Caki2 (cell line): ENCODE measurements around the gene GALNT9. TPM values are rescaled to one million over a fixed set of nuclear protein-coding genes. Genes with fewer than 3 reads are reported as not detected.
"Not testable (repeated sequence)": the region's sequence is repeated elsewhere in the genome, so short reads cannot be mapped to it uniquely, and the experiment has no call there.

Experiments
- DNase-seq: peaks from one replicate; pipeline ENCODE4 v3.0.0-alpha.2; 2015; ENCODE audit warnings: low read depth
- in situ Hi-C: cut with HindIII; loops from 2 replicates; pipeline ENCODE4 v1.10.0; 2016; ENCODE audit warnings: low sequenced_read_pairs, low pct_unique_long_range_greater_than_20kb, mixed read lengths
- total RNA-seq: library from RNA; depleted of rRNA; stranded (reverse); fragments of >200 nt; shearing (Covaris generic); gene quantifications from 2 replicates; pipeline ENCODE4 v1.2.3, GENCODE V29; 2014; ENCODE audit warnings: low replicate concordance; rRNA removed

Gene GALNT9
- 14.1 and 14.6 TPM in 2 replicates for total RNA-seq

GRCh38 chr12:132329036-132329719 is at the start of gene GALNT9:
TSS of gene GALNT9 (minus strand) at chr12:132329589. CDS start at chr12:132329203, 386 bp downstream.
- in situ Hi-C loops = no loop called here
- peak; percentile 19 for DNase-seq

GRCh38 chr12:132379057-132379456 is 49.7 kb upstream of the GALNT9 start:
- in situ Hi-C loops, DNase-seq: not testable (repeated sequence)

GRCh38 chr12:132377147-132377546 is 47.8 kb upstream of the GALNT9 start:
- DNase-seq = no peak
- in situ Hi-C loops = no loop called here

GRCh38 chr12:132376464-132376830 is 47.1 kb upstream of the GALNT9 start:
- no peak for DNase-seq
- in situ Hi-C loops = no loop called here

GRCh38 chr12:132375747-132376463 is 46.5 kb upstream of the GALNT9 start:
- in situ Hi-C loops = no loop called here

GRCh38 chr12:132374612-132375445 is 45.4 kb upstream of the GALNT9 start:
- DNase-seq = no peak

More at GRCh38 chr12:132375747-132376463, 46.5 kb upstream of the GALNT9 start:
- DNase-seq = no peak

GRCh38 chr12:132373901-132374611 is 44.7 kb upstream of the GALNT9 start:
- no peak for DNase-seq
- in situ Hi-C loops = no loop called here

More at GRCh38 chr12:132374612-132375445, 45.4 kb upstream of the GALNT9 start:
- in situ Hi-C loops = no loop called here

GRCh38 chr12:132367852-132368251 is 38.5 kb upstream of the GALNT9 start:
- no peak for DNase-seq
- in situ Hi-C loops = no loop called here

GRCh38 chr12:132367071-132367851 is 37.9 kb upstream of the GALNT9 start:
- DNase-seq = no peak
- in situ Hi-C loops = no loop called here

- no peak for DNase-seq
- in situ Hi-C loops = no loop called here
These were observed 37.0 kb upstream of the GALNT9 start for GRCh38 chr12:132366341-132366861.

- no peak for DNase-seq
- in situ Hi-C loops = no loop called here
These were observed 35.8 kb upstream of the GALNT9 start for GRCh38 chr12:132365226-132365625.

- in situ Hi-C loops = no loop called here
- no peak for DNase-seq
These were observed 35.0 kb upstream of the GALNT9 start for GRCh38 chr12:132364348-132364902.

- in situ Hi-C loops = no loop called here
- DNase-seq = no peak
These were observed 34.4 kb upstream of the GALNT9 start for GRCh38 chr12:132363661-132364347.

- in situ Hi-C loops = no loop called here
- no peak for DNase-seq
These were observed 33.7 kb upstream of the GALNT9 start for GRCh38 chr12:132362996-132363660.

- DNase-seq = no peak
- in situ Hi-C loops = no loop called here
These were observed 31.8 kb upstream of the GALNT9 start for GRCh38 chr12:132360906-132361777.
